K562 (cell line): Measurements from ENCODE around the gene COL9A3. TPM values are rescaled to one million over a fixed set of nuclear protein-coding genes. Genes with fewer than 3 reads are reported as not detected.
A peak's percentile ranks its signal among the peaks of the same experiment; 100 is the strongest.
"Not testable (repeated sequence)": the region's sequence is repeated elsewhere in the genome, so short reads cannot be mapped to it uniquely, and the experiment has no call there.

Source experiments
- ATAC-seq: fragments of 200-7000 bp; cut with Tn5 transposase; 3 replicates; pipeline ENCODE4 v1.9.1; 2020; ENCODE audit warnings: moderate library complexity
- BruUV-seq: library from RNA; stranded (reverse); fragments of 400-500 nt; replicated peaks from 2 replicates; lab custom pipeline; 2021; lab: Mats Ljungman, UMichigan
- CTCF ChIA-PET: fragments of 300-600 bp; formaldehyde crosslinking; extraction: SDS; loops from one replicate; lab custom pipeline; 2021; ENCODE audit warnings: low intra/inter-chr PET ratio; lab: Yijun Ruan, JAX
- POLR2A ChIA-PET: fragments of 300-600, 350-650 bp; sonication (Branson Sonifier 250); formaldehyde crosslinking; extraction: SDS; loops from one replicate; lab custom pipeline; 2021; ENCODE audit warnings: antibody characterized with exemption, inconsistent platforms; lab: Yijun Ruan, JAX
- DNase-seq, 4 experiments: peaks; one replicate each; pipeline versions ENCODE4 v3.0.0 to v3.0.0-alpha.2; 2011 to 2018; ENCODE audit warnings: low spot score in 3 of 4, mixed read lengths in 3 of 4; ENCODE audit errors: extremely low read depth in 1 of 4
- FAIRE-seq: peaks from 2 replicates; lab custom pipeline; 2011; peaks lifted over from hg19 to GRCh38; lab: Jason Lieb, UNC
- H2AFZ ChIP-seq: 2 replicates; pipeline ENCODE4 v1.6.0; 2011; ENCODE audit warnings: low read depth, low read length, control low read depth, inconsistent platforms
- H3K27ac ChIP-seq: fragments of 200-600 bp; 3 replicates; pipeline ENCODE4 v1.8.0; 2011; ENCODE audit warnings: low read depth, mild to moderate bottlenecking, control low read depth, inconsistent platforms, low read length, moderate library complexity, mixed read lengths; ENCODE audit errors: extremely low read depth
- H3K27me3 ChIP-seq, 2 experiments: fragments of 300-600 bp in 1 of 2; 2 replicates in 1 of 2; 3 replicates in 1 of 2; pipeline versions ENCODE4 v1.6.0 to v1.8.0; 2011; ENCODE audit warnings: inconsistent platforms in 2 of 2, low read length in 2 of 2, mild to moderate bottlenecking in 1 of 2, mixed read lengths in 1 of 2, moderate library complexity in 1 of 2; ENCODE audit not compliant: control insufficient read depth in 2 of 2, insufficient read depth in 2 of 2
- H3K36me3 ChIP-seq: fragments of 300-600 bp; 3 replicates; pipeline ENCODE4 v1.8.0; 2011; ENCODE audit warnings: mild to moderate bottlenecking, low read length, inconsistent platforms; ENCODE audit not compliant: control insufficient read depth, insufficient read depth
- H3K4me1 ChIP-seq, 2 experiments: fragments of 200-600 bp in 1 of 2; replicated peaks in 1 of 2; 2 replicates in 1 of 2; 3 replicates in 1 of 2; pipeline versions ENCODE4 v1.5.1 to v1.8.0; 2011; ENCODE audit warnings: inconsistent platforms in 2 of 2, low read length in 2 of 2, mild to moderate bottlenecking in 1 of 2, mixed read lengths in 1 of 2, moderate library complexity in 1 of 2; ENCODE audit not compliant: control insufficient read depth in 2 of 2, insufficient read depth in 2 of 2
- H3K4me2 ChIP-seq: 2 replicates; pipeline ENCODE4 v1.6.1; 2011; ENCODE audit warnings: low read length, control low read depth, inconsistent platforms, mixed read lengths; ENCODE audit not compliant: insufficient read depth
- H3K4me3 ChIP-seq: fragments of 200-600 bp; sonication (generic), shearing (Covaris generic); 2 replicates; pipeline ENCODE4 v1.5.1; 2016; ENCODE audit warnings: control low read depth, inconsistent platforms
- H3K79me2 ChIP-seq: fragments of 200-600 bp; 3 replicates; pipeline ENCODE4 v1.8.0; 2011; ENCODE audit warnings: low read length, inconsistent platforms; ENCODE audit not compliant: control insufficient read depth, insufficient read depth
- H3K9ac ChIP-seq, 2 experiments: 2 replicates each; pipeline versions ENCODE4 v1.6.0 to v1.6.1; 2011; ENCODE audit warnings: low read depth in 2 of 2, low read length in 2 of 2, control low read depth in 1 of 2, inconsistent platforms in 1 of 2, mild to moderate bottlenecking in 1 of 2, mixed read lengths in 1 of 2; ENCODE audit not compliant: insufficient read depth in 1 of 2
- H3K9me1 ChIP-seq: one replicate; pipeline ENCODE4 v1.6.0; 2011; ENCODE audit warnings: inconsistent platforms, mild to moderate bottlenecking, low read length, moderate library complexity; ENCODE audit not compliant: control insufficient read depth, insufficient read depth
- H3K9me3 ChIP-seq: replicated peaks from 2 replicates; pipeline ENCODE4 v1.5.1; 2011; ENCODE audit warnings: low read depth, low read length, inconsistent platforms; ENCODE audit not compliant: control insufficient read depth, insufficient read depth
- H4K20me1 ChIP-seq: replicated peaks from 2 replicates; pipeline ENCODE4 v1.6.1; 2011; ENCODE audit warnings: low read length, inconsistent platforms, mixed read lengths; ENCODE audit not compliant: control insufficient read depth, insufficient read depth
- CHD2 ChIP-seq: IDR thresholded peaks from 2 replicates; pipeline ENCODE4 v1.6.1; 2011; ENCODE audit warnings: low read depth, low read length
- ZNF121 ChIP-seq: sonication (generic); formaldehyde crosslinking; conservative IDR thresholded peaks from 2 replicates; pipeline ENCODE4 v1.8.0; 2022; ENCODE audit warnings: missing genetic modification reagents
- ZNF184 ChIP-seq: sonication (generic); formaldehyde crosslinking; IDR thresholded peaks from 2 replicates; pipeline ENCODE4 v1.5.0; 2020; ENCODE audit warnings: missing genetic modification reagents
- WGBS: fragments of 100-300 bp; shearing (Covaris generic); methylation state at CpG from one replicate; pipeline ENCODE4 v1.1.6; 2016; ENCODE audit warnings: low coverage, mixed read lengths; ENCODE audit not compliant: insufficient coverage; ENCODE audit errors: missing lambda C conversion rate; 5-methylcytosine and 5-hydroxymethylcytosine counted together
- in situ Hi-C: fragments of 300-500 bp; cut with MboI; formaldehyde crosslinking; loops from 4 replicates; pipeline ENCODE4 v1.15.0; 2018; ENCODE audit warnings: inconsistent platforms, mixed read lengths
- intact Hi-C: fragments of 100-400 bp; cut with micrococcal nuclease; formaldehyde crosslinking; loops from 2 replicates; pipeline ENCODE4 v1.14.2; 2022
- polyA plus RNA-seq, 8 experiments: library from polyadenylated mRNA; depleted of rRNA in 4 of 8; stranded (reverse) in 5 of 8; unstranded in 3 of 8; fragments of >200 nt; fragmentation: Nextera tagmentation in 2 of 8; fragmentation: Illumina TruSeq in 1 of 8; extraction: Ambion mirVana in 2 of 8; extraction: Trizol in 1 of 8; gene quantifications; 2 replicates each; pipeline versions ENCODE4 v1.2.1 to v1.2.3, GENCODE V29; 2011 to 2014; ENCODE audit warnings: inconsistent platforms in 1 of 8, missing spikeins in 1 of 8
- total RNA-seq, 7 experiments: library from RNA; depleted of rRNA in 6 of 7; stranded (reverse); fragments of >200 nt in 6 of 7; fragmentation: Illumina TruSeq in 2 of 7; extraction: Trizol in 2 of 7; gene quantifications; 2 replicates each; pipeline versions ENCODE4 v1.2.1 to v1.2.3, GENCODE V29; 2011 to 2021; ENCODE audit warnings: low replicate concordance in 1 of 7

The COL9A3 gene
- total and polyA plus RNA-seq, 9 of the 15 experiments (the other 6 are each of a cell fraction or from before 2014, with no cell fraction given): 0.14 to 3.6 (median 0.88) TPM; not detected in 1

GRCh38 chr20:62848917-62849316 lies 32.1 kb downstream of the COL9A3 start:
- H3K4me2 ChIP-seq, BruUV-seq, CTCF ChIA-PET, ATAC-seq, in situ Hi-C loops, FAIRE-seq, H3K27ac ChIP-seq, H3K4me3 ChIP-seq, H3K9me3 ChIP-seq, H3K27me3 ChIP-seq, H4K20me1 ChIP-seq, intact Hi-C loops, H3K9me1 ChIP-seq, H2AFZ ChIP-seq, DNase-seq, H3K9ac ChIP-seq, H3K79me2 ChIP-seq: not testable (repeated sequence)
- POLR2A ChIA-PET: interaction anchor here (0.7 to 1.3 kb wide), 2 partner anchors 13 to 22 kb away, joined by 3 to 4 read pairs; partner anchors contain the start of gene TCFL5
- H3K36me3 ChIP-seq: peaks cover 70% of the 10 kb centered on the region
- WGBS: 89% methylated on average over 7 of the region's 7 CpGs
- peaks cover 0 to 17% of the 10 kb centered on the region in 2 experiments; a peak in 1 of 5 replicates for H3K4me1 ChIP-seq

DNA sequence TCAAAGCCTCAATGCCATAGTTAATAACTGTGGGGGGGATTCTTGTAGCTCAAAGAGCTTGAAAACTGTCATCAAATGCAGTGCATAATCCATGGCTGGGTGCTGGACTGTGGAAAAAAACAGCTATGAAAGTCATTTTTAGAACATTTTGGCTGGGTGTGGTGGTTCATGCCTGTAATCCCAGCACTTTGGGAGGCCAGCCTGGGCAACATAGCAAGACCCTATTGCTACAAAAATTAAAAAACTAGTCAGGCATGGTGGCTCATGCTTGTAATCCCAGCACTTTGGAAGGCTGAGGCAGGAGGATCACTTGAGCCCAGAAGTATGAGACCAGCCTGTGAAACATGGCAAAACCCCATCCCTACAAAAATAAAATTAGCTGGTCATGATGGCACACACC lies 32.6 kb downstream of the COL9A3 start:
- CTCF ChIA-PET: no interaction called here
- in situ Hi-C loops: no loop called here
- Histone ChIP-seq H3K36me3 (peaks cover 75% of the 10 kb centered on the region), H3K9ac (no peak overlapping the region), H3K4me1 (peaks cover 0 to 17% of the 10 kb centered on the region in 2 experiments; a peak in 1 of 5 replicates), H2AFZ (no peak overlapping the region), H3K9me1 (no peaks in the 10 kb centered on the region), H3K9me3 (no peaks in the 10 kb centered on the region), H3K27ac (no peak overlapping the region), H3K27me3 (no peaks in the 10 kb centered on the region), H4K20me1 (no peaks in the 10 kb centered on the region), H3K79me2 (no peaks in the 10 kb centered on the region), H3K4me3 (no peak overlapping the region), H3K4me2 (no peak overlapping the region)
- BruUV-seq: no TSS peak
- TF ChIP-seq CHD2 (no peak), ZNF121 (CRISPR knock-in tag) (peak; percentile 37; the same call in 1 of the 2 replicates), ZNF184 (no peak)
- intact Hi-C loops: no loop called here
- no peak for DNase-seq
- POLR2A ChIA-PET: interaction anchor here (0.7 to 1.3 kb wide), 2 partner anchors 12 to 22 kb away, joined by 3 to 4 read pairs; partner anchors contain the start of gene TCFL5
- FAIRE-seq: no peak
- no peak for ATAC-seq
